BJ (cell line): ENCODE data around the gene RRBP1. TPM values are rescaled to one million over a fixed set of nuclear protein-coding genes. Genes with fewer than 3 reads are reported as not detected.

Experiments used
- CTCF ChIA-PET: fragments of 350-600 bp; formaldehyde crosslinking; extraction: SDS; loops from one replicate; lab custom pipeline; 2021; ENCODE audit warnings: antibody characterized with exemption, inconsistent platforms; lab: Yijun Ruan, JAX
- POLR2A ChIA-PET: fragments of 300-600 bp; sonication (Branson Sonifier 250); formaldehyde crosslinking; extraction: SDS; loops from one replicate; lab custom pipeline; 2021; ENCODE audit warnings: antibody characterized with exemption; lab: Charles Lee
- DNase-seq: peaks from one replicate; pipeline ENCODE4 v3.0.0-alpha.2; 2011; ENCODE audit warnings: low read depth
- H3K27me3 ChIP-seq: 2 replicates; pipeline ENCODE4 v1.6.0; 2011; ENCODE audit warnings: low read length; ENCODE audit not compliant: control insufficient read depth, insufficient read depth
- H3K36me3 ChIP-seq: 2 replicates; pipeline ENCODE4 v1.5.1; 2011; ENCODE audit warnings: low read length; ENCODE audit not compliant: control insufficient read depth, insufficient read depth
- H3K4me3 ChIP-seq: 2 replicates; pipeline ENCODE4 v1.5.1; 2011; ENCODE audit warnings: low read depth, mild to moderate bottlenecking, control low read depth, low read length
- CTCF ChIP-seq: IDR thresholded peaks from 2 replicates; pipeline ENCODE4 v1.5.1; 2011; ENCODE audit warnings: low read depth, mild to moderate bottlenecking, control low read depth, inconsistent platforms, low read length, moderate library complexity; ENCODE audit not compliant: insufficient read depth
- polyA plus RNA-seq: library from polyadenylated mRNA; depleted of rRNA; stranded (reverse); fragments of >200 nt; gene quantifications from 2 replicates; pipeline ENCODE4 v1.2.3, GENCODE V29; 2011

The RRBP1 gene
- polyA plus RNA-seq, 1 experiment, result 98.7 TPM

DNA sequence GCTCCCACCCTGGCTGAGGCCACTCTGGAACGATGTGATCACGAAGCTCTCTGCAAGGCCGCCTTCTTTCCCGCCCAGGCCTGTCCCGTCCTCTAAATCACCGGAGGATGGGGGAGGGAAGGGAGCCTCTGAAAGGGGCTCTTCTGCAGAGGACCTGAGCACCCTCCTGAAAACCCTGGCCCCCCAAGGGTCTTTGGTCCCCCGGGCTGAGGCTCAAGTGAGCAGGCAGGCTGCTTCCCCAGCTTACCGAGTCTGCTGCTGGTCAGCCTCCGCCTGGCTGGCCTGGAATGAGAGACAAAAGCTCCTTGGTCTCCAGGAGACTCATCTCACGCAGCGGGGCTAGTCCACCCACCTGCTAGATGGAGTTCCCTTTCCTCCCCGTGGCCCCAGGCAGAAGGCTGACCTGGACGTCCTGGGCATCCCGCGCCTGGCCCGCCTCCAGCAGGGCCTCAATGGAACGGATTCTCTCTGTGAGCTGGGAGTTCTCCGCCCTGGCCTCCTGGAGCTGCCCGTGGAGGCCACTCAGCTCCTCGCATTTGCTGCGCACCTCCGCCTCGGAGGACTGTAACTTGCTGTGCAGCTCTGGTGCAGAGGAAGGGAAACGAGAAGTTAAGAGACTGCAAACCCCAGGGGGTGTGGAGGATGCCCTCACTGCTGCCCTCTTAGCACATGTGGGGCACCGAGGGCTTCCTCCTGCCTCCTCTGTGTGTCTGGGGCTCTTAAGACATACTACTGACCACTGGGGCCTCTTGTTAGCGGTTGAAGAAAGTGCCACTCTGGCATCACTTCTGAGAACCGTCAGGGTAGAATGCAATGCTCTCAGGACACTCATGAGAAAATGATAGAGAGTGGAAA lies 54.7 kb downstream of the RRBP1 start:
- H3K4me3 ChIP-seq, result no peak overlapping the region
- ChIA-PET POLR2A (no interaction called here), CTCF (interaction anchor here (1.7 to 2.0 kb wide), 2 partner anchors 55 to 90 kb away, joined by 5 to 6 read pairs; no protein-coding TSS in a partner anchor)
- no peak for TF ChIP-seq CTCF
- no peak for DNase-seq
- peaks cover 86% of the 10 kb centered on the region for H3K36me3 ChIP-seq
- H3K27me3 ChIP-seq, result no peaks in the 10 kb centered on the region

DNA sequence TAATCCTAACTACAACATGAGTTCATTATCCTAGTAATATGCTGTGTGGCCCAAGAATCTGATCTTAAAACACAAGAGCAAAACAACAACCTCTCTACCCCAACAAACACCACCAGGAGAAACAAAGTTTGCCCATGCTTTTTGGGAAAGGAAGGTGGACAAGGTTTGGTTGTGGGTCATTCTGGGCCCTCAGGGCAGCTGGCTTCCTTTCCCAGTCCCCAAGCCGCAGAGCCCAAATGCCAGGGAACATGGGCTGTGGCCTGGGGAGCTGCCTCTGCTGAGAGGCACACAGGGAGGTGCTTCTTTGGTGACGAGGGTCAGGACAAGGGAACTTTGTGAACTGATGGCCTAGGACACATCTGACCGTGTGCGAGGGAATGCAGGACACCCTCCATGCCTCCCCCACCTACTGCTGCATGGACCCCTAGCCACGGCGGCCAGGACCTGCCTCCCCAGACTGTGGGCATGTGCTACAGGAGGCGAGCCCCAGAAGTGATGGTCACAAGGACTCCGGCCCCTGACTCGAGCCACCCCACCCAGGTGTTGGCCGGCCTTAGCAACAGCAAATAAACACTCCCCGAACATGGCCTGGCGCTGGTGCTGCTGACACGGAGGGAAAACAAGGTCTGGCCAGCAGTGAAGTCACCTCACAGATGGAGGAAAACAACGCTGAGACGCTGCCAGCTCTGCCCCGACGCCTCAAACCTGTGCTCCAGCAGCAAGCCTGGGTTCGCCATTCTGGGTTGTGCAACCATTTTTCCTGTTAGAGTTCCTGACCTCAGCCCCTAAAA lies 55.6 kb downstream of the RRBP1 start:
- POLR2A ChIA-PET, result no interaction called here
- TF ChIP-seq CTCF, result no peak
- DNase-seq, result no peak
- no peak overlapping the region for H3K4me3 ChIP-seq
- peaks cover 89% of the 10 kb centered on the region for H3K36me3 ChIP-seq
- no peaks in the 10 kb centered on the region for H3K27me3 ChIP-seq
- CTCF ChIA-PET, result interaction anchor here (1.7 kb wide), 1 partner anchor 56 kb away, joined by 5 read pairs; no protein-coding TSS in a partner anchor

- no peak for TF ChIP-seq CTCF
- no peak overlapping the region for H3K4me3 ChIP-seq
- POLR2A ChIA-PET, result no interaction called here
- CTCF ChIA-PET, result interaction anchor here (0.7 to 1.3 kb wide), 2 partner anchors 94 to 272 kb away, joined by 5 read pairs; partner anchors contain the start of gene BFSP1
- H3K36me3 ChIP-seq, result peaks cover 90% of the 10 kb centered on the region
- no peak for DNase-seq
- H3K27me3 ChIP-seq, result no peaks in the 10 kb centered on the region
These were observed 56.6 kb downstream of the RRBP1 start for GRCh38 chr20:17625246-17626051.

DNA sequence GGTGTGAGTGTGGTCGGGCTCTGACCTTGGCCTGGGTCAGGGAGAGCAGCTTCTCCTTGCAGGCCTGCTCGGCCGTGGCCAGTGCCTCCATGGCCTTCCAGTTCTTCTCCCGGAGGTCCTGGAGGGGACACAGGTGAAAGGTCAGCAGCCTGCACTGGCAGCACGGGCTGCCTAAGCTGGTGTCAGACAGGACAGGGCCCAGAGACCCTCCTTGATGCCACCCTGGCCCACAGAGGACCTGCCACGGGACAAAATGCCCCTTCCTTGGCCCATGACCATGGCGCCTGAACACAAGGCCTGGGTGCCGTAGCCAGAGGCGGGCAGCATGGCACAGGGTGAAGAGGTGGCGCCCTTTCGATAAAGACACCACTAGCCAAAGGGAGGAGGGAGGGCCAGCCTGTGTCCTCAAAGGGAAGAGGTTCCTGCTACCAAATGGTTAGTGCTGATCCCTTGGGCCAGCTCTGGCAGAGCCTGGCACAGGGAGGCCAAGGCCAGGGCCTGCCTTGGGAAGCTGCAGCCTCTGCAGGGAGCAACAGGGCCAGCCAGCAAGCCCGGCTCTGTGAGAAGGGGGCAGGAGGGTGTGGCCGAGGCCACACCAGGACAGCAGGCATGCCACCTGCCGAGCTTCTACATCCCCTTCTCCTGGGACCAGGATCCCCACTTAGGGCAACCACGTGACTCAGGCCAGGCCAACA lies 57.3 kb downstream of the RRBP1 start:
- ChIA-PET POLR2A (no interaction called here), CTCF (interaction anchor here (0.6 to 1.3 kb wide), 3 partner anchors 93 to 283 kb away, joined by 3 to 5 read pairs (median 5); partner anchors contain the start of gene BFSP1)
- DNase-seq, result no peak
- no peak for TF ChIP-seq CTCF
- Histone ChIP-seq H3K4me3 (no peak overlapping the region), H3K36me3 (peaks cover 90% of the 10 kb centered on the region), H3K27me3 (no peaks in the 10 kb centered on the region)
